GM18511 (cell line): ENCODE data around the gene CIB2.

Experiments
- ATAC-seq: cut with Tn5 transposase; IDR thresholded peaks from one replicate; pipeline ENCODE4 v1.9.1; 2021; ENCODE audit warnings: mild to moderate bottlenecking, moderate library complexity; ENCODE audit not compliant: unreplicated experiment

The CIB2 gene

DNA sequence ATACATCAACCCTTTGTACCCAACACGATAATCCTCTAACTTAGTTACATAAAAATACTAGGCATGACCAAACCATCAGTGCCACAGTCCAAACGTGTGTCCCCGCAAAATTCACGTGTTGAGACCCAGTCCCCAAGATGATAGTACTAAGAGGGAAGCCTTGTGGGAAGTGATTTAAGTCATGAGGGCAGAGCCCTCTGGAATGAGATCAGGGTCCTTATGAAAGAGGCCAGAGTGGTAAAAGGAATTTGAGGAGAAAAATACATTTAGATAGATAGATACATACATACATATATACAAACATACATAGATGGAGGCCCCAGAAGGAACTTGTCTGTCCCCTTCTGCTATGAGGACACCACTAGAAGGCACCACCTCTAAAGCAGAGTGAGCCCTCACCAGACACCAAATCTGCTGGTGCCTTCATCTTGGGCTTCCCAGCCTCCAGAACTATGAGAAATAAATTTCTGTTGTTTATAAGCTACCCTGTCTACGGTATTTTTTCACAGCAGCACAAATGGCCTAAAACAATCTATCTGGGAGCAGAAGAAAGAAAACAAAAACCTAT is 61.7 kb downstream of the CIB2 start:
- ATAC-seq = no peak

- ATAC-seq = no peak
Observed at GRCh38 chr15:78069052-78069414, 62.2 kb downstream of the CIB2 start.

- ATAC-seq = no peak
Observed at GRCh38 chr15:78067328-78068228, 63.7 kb downstream of the CIB2 start.

GRCh38 chr15:78065973-78066946 is 65.0 kb downstream of the CIB2 start:
- ATAC-seq = peak; percentile 58

- no peak for ATAC-seq
Observed at GRCh38 chr15:78065284-78065872, 65.9 kb downstream of the CIB2 start.

GRCh38 chr15:78064544-78064943 is 66.7 kb downstream of the CIB2 start:
- no peak for ATAC-seq

DNA sequence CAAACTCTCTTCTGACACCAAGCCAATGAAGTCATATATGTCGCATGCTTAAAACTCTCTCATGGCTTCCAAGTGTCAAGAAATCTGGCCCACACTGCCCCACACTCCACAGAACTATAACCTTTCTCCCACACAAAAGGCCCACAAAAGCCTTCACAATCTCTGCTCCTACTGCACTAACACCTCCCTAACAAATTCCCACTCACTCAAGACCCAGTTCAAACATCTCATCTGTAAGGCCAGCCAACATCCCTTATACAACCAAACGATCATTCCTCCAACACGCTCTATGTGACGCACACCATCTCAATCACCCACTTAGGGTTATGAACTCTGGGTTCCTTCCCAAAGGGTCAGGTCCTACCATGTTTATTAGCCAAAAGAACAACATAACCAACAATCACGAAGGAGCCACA is 67.3 kb downstream of the CIB2 start:
- ATAC-seq = no peak

GRCh38 chr15:78063217-78063616 is 68.0 kb downstream of the CIB2 start:
- no peak for ATAC-seq

- no peak for ATAC-seq
Observed at GRCh38 chr15:78061963-78062427, 69.2 kb downstream of the CIB2 start.

DNA sequence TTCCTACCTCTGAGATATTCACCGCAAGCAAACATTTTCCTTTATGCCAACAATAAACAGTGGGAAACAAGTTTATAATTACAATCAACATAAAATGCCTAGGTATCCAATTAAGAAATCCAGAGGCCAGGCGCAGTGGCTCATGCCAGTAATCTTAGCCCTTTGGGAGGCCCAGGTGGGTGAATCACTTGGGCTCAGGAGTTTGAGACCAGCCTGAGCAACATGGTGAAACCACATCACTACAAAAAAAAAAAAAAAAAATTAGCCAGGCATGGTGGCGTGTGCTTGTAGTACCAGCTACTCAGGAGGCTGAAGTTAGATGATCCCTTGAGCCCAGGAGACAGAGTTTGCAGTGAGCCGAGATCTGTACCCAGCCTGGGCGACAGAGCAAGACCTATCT is 71.0 kb downstream of the CIB2 start:
- ATAC-seq = no peak

GRCh38 chr15:78059110-78059839 is 72.0 kb downstream of the CIB2 start:
- ATAC-seq = no peak

DNA sequence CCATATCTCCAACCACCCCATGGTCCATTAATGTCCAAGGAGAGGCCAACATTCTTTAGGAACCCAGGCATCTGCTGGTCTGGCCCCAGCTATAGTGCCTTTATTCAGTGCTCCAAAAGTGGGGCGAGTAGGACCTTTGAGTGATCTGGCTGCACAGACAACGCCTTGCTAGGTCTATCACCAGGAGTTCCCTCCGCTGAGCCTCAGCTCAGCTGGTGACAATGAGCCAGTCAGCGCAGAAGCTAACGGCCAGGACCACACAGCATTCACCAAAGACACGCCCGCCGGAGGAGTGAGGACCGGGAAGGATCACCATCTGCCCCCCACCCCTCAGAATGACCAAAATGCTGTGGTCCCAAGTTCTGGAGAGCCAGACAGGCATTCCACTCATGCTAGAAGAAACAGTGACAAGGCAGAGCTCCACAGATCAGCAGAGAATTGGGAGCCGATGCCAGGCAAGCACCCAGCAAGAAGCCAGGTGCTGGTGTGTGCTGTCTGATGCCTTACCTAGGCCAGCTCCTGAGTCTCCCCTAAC is 72.8 kb downstream of the CIB2 start:
- no peak for ATAC-seq

DNA sequence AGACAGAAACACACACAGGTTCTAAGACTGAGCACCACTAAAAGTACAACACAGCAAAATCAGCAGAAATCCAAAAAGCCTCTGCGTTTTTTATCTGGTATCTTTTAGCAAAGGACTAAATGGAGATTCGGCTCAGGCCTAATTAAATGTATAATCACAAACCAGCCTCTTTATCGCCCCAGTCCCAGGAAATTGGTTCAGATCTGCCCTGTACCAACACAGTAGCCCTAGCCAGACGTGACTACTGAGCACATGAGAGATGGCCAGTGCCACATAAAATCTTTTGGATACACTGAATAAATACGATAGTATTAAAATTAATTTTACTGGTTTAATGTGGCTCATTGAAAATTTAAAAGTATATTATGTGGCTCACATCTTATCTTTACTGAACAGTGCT is 73.4 kb downstream of the CIB2 start:
- no peak for ATAC-seq

- ATAC-seq = no peak
Observed at GRCh38 chr15:78056714-78057269, 74.5 kb downstream of the CIB2 start.

DNA sequence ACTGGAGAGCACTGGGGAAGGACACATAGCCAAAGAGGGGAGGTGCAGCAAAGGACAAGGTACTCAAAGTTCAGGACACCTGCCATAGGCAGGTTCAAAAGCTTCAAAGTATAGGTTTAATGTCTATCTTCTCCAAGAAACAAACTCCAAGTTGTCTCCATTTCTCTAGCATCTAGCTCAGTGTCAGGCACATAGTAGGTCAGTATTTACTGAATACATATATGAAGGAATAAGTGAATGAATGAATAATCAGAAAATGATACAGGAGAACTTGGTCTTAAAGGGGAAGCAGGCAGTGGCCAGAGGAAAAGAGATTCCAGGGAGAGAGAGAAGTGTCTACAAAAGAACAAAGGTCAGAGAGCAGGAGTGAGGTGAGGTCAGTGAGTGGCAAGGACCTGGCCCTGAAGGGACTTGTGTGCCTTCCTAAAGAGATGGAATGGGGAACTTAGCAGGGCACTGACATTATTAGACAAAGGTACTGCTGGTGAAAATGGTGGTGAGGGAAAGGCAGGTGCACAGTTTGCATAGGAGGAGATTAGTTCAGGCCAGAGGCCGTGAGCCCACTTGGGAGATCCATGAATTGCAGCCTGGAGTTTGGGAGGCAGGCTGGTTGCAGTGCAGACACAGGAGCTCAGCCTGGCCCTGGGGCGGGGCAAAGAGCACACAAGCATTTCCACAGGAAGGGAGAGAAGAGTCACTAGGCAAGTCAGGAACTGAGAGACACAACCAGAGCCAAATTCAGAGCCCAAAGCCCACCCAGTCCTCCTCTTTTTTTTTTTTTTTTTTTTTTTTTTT is 75.1 kb downstream of the CIB2 start:
- ATAC-seq = no peak

- ATAC-seq = no peak
Observed at GRCh38 chr15:78054966-78055365, 76.3 kb downstream of the CIB2 start.
